ENCODE results near the gene CPSF4L. TPM values are rescaled to one million over a fixed set of nuclear protein-coding genes. Genes with fewer than 3 reads are reported as not detected.
A peak's percentile ranks its signal among the peaks of the same experiment; 100 is the strongest.
"Not testable (repeated sequence)": the region's sequence is repeated elsewhere in the genome, so short reads cannot be mapped to it uniquely, and the experiment has no call there.

The CPSF4L gene
- total RNA-seq (ENCODE audit: unreplicated experiment): not detected
- long read RNA-seq: 0 reads

GRCh38 chr17:73261617-73261951, at the start of gene CPSF4L:
TSS of gene CPSF4L (minus strand) at chr17:73261880. CDS start at chr17:73261818, 62 bp downstream.
- Mint-ChIP-seq H3K36me3 (ENCODE audit: low read depth, unreplicated experiment) (no peaks in the 10 kb centered on the region), H3K4me1 (ENCODE audit: unreplicated experiment) (peaks cover 7% of the 10 kb centered on the region), H3K4me3 (ENCODE audit: unreplicated experiment) (no peak within 1 kb of the TSS), H3K27me3 (ENCODE audit: unreplicated experiment) (peaks cover 5% of the 10 kb centered on the region), H3K27ac (ENCODE audit: unreplicated experiment) (no peak within 1 kb of the TSS), H3K9me3 (ENCODE audit: unreplicated experiment) (no peaks in the 10 kb centered on the region)
- no peak for TF ChIP-seq CTCF (IDR thresholded peaks at IDR 0.05; ENCODE audit: unreplicated experiment)
- DNase-seq (ENCODE audit: low spot score): no peak

DNA sequence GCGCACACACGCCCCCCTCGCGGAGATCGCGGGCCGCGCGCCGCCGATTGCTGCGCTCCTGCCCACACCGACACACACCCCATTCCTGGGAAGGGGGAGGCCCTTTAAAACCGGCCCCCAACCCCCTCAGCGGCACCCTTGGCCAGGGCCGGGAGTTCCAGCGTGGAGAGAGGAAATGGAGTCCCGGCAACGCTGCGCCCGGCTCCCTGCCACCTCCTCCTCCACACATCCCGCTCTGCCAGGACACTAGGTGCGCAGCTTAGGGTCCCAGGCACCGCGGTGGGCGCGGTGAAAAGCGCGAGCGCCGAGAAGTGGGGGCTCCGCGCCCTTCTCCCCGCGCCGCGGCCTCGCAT, 49.7 kb upstream of the CPSF4L start:
- Mint-ChIP-seq H3K36me3 (ENCODE audit: low read depth, unreplicated experiment) (no peaks in the 10 kb centered on the region), H3K4me1 (ENCODE audit: unreplicated experiment) (peaks cover 24% of the 10 kb centered on the region), H3K9me3 (ENCODE audit: unreplicated experiment) (no peaks in the 10 kb centered on the region), H3K27ac (ENCODE audit: unreplicated experiment) (peak overlapping the region; percentile 78), H3K4me3 (ENCODE audit: unreplicated experiment) (peak overlapping the region; percentile 93), H3K27me3 (ENCODE audit: unreplicated experiment) (peaks cover 11% of the 10 kb centered on the region)
- TF ChIP-seq CTCF (IDR thresholded peaks at IDR 0.05; ENCODE audit: unreplicated experiment): no peak
- no peak for DNase-seq (ENCODE audit: low spot score)

DNA sequence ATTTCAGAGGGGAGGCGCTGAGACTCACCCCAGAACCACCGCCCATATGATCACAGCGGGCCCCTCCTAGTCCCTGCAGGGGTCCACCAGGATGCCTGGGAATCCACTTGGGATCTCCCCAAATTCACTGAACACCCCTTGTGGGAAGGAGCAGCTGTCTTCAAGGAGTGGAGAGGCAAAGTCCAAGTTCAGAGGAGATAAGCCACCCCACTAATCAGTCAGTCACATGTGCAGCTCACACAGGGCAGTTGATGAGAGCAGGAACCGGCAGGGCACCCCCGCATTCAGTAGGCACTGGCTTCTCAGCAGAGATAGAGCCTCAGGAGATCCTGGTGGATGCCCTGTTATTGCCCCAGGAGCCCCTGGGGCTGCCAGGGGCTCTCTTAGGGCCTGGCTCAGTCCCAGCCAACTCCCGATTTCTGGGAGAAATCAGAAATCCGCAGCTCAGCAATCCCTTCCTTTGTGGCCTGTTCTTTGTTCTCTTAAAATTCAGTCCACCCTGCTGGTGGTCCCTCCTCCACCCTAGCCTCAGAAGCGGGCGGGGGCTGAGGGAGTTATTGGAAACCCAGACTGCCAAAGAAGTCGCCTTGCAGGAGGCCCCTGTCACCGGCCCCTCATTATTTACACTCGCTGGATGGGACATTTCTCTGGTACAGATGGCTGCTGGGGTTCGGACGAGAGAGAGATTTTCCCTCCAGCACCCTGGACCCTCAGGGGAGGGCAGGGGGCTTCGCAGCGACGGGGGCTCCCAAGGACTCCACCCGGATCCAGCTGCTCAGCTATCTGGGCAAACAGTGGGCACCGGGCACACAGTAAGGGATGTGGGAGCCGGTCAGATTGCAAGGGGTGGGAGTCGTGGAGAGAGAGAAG, 48.3 kb upstream of the CPSF4L start:
- Mint-ChIP-seq H3K4me3 (ENCODE audit: unreplicated experiment) (peak overlapping the region; percentile 97), H3K4me1 (ENCODE audit: unreplicated experiment) (peaks cover 36% of the 10 kb centered on the region), H3K36me3 (ENCODE audit: low read depth, unreplicated experiment) (no peaks in the 10 kb centered on the region), H3K27ac (ENCODE audit: unreplicated experiment) (peak overlapping the region; percentile 89), H3K27me3 (ENCODE audit: unreplicated experiment) (peaks cover 11% of the 10 kb centered on the region), H3K9me3 (ENCODE audit: unreplicated experiment) (no peaks in the 10 kb centered on the region)
- TF ChIP-seq CTCF (IDR thresholded peaks at IDR 0.05; ENCODE audit: unreplicated experiment): no peak
- peak; percentile 16 for DNase-seq (ENCODE audit: low spot score)

DNA sequence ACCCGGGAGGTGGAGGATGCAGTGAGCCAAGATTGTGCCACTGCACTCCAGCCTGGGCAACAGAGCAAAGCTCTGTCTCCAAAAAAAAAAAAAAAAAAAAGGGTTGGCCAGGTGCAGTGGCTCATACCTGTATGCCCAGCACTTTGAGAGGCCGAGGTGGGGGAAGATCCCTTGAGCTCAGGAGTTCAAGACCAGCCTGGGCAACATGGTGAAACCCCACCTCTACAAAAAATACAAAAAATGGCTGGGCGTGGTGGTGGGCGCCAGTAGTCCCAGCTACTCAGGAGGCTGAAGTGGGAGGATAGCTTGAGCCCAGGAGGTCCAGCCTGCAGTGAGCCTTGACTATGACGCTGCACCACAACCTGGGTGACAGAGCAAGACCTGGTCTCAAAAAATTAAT, 47.3 kb upstream of the CPSF4L start:
- H3K27ac Mint-ChIP-seq (ENCODE audit: unreplicated experiment); DNase-seq (ENCODE audit: low spot score); H3K4me3 Mint-ChIP-seq (ENCODE audit: unreplicated experiment); H3K9me3 Mint-ChIP-seq (ENCODE audit: unreplicated experiment); H3K36me3 Mint-ChIP-seq (ENCODE audit: low read depth, unreplicated experiment): not testable (repeated sequence)
- Mint-ChIP-seq H3K27me3 (ENCODE audit: unreplicated experiment) (peaks cover 11% of the 10 kb centered on the region), H3K4me1 (ENCODE audit: unreplicated experiment) (peaks cover 44% of the 10 kb centered on the region)

- Mint-ChIP-seq H3K4me1 (ENCODE audit: unreplicated experiment) (peaks cover 40% of the 10 kb centered on the region), H3K27me3 (ENCODE audit: unreplicated experiment) (peaks cover 9% of the 10 kb centered on the region), H3K36me3 (ENCODE audit: low read depth, unreplicated experiment) (no peaks in the 10 kb centered on the region), H3K4me3 (ENCODE audit: unreplicated experiment) (no peak overlapping the region), H3K9me3 (ENCODE audit: unreplicated experiment) (no peaks in the 10 kb centered on the region), H3K27ac (ENCODE audit: unreplicated experiment) (no peak overlapping the region)
- no peak for TF ChIP-seq CTCF (IDR thresholded peaks at IDR 0.05; ENCODE audit: unreplicated experiment)
- no peak for DNase-seq (ENCODE audit: low spot score)
Observed at GRCh38 chr17:73308017-73308823, 46.5 kb upstream of the CPSF4L start.

Data from endothelial cell (in vitro differentiated cells).